ENCODE data around the gene IRX5.

IRX5 gene

DNA sequence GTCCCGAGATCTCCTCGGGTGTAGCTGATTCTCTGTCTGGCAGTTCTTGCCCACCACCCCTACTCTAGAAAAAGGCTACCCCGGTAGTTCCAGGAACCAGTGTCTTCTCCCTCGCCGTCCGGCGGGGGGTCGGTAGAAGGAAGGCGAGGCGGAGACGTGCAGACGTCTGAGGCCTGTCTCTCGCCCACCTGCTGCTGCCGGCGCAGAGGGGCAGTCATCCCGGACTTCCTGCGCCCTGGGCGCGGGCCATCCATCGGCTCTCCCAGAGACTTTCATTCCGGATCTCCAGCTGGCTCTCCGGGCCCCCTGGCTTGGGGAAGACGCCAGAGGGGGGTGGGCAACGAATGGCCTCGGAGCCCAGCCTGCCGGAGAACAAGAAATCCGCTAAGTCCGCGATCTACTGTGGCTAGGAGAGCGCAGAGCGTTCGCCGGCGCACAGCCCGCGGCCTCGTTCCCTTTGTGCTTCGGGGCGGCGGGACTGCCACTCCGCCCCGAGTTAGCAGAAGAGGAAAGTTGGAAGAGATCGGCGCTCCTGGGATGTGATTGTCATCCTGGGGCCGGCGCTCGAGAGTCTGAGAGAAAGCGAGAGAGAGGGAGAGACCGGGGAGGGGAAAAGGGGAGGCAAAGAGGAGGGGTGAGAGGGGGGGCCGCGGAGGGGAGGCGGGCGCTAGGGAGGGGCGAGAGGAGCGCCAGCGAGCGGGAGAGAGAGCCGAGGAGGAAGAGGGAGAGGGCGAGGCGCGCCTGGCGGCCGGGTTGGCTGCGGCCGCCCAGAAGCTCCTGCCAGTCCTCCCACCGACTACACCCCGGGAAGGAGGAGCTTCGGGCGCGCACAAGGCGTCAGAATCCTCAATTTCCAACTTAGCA is at the start of gene IRX5:
Gene IRX5 (plus strand): TSS at position 861 of the 864 bp plus-strand sequence. CDS start 334 bp downstream, outside the sequence.
- peak within 1 kb of the TSS; percentile 90 for H3K4me3 Mint-ChIP-seq
- TF ChIP-seq, protein P1, sequence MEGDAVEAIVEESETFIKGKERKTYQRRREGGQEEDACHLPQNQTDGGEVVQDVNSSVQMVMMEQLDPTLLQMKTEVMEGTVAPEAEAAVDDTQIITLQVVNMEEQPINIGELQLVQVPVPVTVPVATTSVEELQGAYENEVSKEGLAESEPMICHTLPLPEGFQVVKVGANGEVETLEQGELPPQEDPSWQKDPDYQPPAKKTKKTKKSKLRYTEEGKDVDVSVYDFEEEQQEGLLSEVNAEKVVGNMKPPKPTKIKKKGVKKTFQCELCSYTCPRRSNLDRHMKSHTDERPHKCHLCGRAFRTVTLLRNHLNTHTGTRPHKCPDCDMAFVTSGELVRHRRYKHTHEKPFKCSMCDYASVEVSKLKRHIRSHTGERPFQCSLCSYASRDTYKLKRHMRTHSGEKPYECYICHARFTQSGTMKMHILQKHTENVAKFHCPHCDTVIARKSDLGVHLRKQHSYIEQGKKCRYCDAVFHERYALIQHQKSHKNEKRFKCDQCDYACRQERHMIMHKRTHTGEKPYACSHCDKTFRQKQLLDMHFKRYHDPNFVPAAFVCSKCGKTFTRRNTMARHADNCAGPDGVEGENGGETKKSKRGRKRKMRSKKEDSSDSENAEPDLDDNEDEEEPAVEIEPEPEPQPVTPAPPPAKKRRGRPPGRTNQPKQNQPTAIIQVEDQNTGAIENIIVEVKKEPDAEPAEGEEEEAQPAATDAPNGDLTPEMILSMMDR (IDR thresholded peaks at IDR 0.05): no peak
- H3K27ac Mint-ChIP-seq: no peak within 1 kb of the TSS
- H3K27me3 Mint-ChIP-seq (ENCODE audit: low read depth, poor library complexity): peaks cover 73% of the 10 kb centered on the region
- no peaks in the 10 kb centered on the region for H3K36me3 Mint-ChIP-seq (ENCODE audit: low read depth)
- DNase-seq: peak; percentile 82
- H3K4me1 Mint-ChIP-seq: peaks cover 60% of the 10 kb centered on the region
- no peaks in the 10 kb centered on the region for H3K9me3 Mint-ChIP-seq

DNA sequence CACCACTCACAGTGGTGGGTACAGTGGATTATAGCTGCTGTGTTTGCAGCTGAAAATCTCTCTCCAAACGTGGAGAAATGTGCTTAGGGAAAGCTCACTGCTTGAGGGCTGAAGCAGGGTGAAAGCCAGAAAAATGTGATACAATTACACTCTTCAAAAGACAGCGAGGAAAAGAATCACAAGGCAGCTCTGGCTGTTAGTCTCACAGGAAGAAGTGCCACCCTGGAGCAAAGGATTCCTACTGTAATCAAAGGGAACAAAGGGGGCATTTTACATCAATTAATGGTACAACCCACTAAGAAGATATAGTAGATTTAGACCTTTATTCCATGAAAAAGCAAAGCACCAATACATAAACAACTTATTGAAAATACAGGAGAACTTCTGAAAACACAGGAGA is 48.1 kb upstream of the IRX5 start:
- peaks cover 6% of the 10 kb centered on the region for H3K36me3 Mint-ChIP-seq (ENCODE audit: low read depth)
- H3K4me1 Mint-ChIP-seq: no peaks in the 10 kb centered on the region
- H3K9me3 Mint-ChIP-seq: peaks cover 55% of the 10 kb centered on the region
- no peak overlapping the region for H3K27ac Mint-ChIP-seq
- no peak overlapping the region for H3K4me3 Mint-ChIP-seq
- TF ChIP-seq, protein P1 (IDR thresholded peaks at IDR 0.05): no peak
- no peak for DNase-seq
- peaks cover 14% of the 10 kb centered on the region for H3K27me3 Mint-ChIP-seq (ENCODE audit: low read depth, poor library complexity)

DNA sequence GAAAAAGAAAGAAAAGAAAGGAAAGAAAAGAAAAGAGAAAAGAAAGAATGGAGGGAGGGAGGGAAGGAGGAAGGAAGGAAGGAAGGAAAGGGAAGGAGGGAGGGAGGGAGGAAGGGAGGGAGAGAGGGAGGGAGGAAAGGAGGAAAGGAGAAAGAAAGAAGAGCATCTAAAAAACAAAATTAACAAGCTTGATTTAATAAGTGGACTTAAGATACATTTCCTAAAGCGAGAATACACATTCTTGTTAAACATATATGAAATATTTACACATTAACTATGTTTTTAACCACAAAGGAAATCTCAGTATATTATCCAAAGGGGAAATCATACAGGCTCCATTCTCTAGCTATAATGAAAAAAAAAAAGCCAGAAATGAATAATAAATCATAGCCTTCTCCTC is 47.3 kb upstream of the IRX5 start:
- Mint-ChIP-seq H3K4me3 (no peak overlapping the region), H3K9me3 (peaks cover 55% of the 10 kb centered on the region), H3K27ac (no peak overlapping the region), H3K4me1 (no peaks in the 10 kb centered on the region), H3K36me3 (ENCODE audit: low read depth) (peaks cover 6% of the 10 kb centered on the region), H3K27me3 (ENCODE audit: low read depth, poor library complexity) (peaks cover 14% of the 10 kb centered on the region)
- no peak for DNase-seq
- TF ChIP-seq, protein P1 (IDR thresholded peaks at IDR 0.05): no peak

DNA sequence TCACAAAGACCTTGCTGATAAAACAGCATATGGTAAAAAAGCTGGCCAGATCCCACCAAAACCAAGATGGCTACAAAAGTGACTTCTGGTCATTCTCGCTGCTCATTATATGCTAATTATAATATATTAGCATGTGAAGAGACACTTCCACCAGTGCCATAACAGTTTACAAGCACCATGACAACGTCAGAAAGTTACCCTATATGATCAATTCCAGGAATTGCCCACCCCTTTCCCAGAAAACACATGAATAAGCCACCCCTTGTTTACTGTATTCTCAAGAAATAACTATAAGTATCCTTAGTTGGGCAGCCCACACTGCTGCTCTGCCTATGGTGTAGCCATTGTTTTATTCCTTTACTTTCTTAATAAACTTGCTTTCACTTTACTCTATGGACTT is 44.6 kb upstream of the IRX5 start:
- Mint-ChIP-seq H3K27ac (no peak overlapping the region), H3K4me1 (peaks cover 12% of the 10 kb centered on the region), H3K9me3 (peaks cover 45% of the 10 kb centered on the region), H3K36me3 (ENCODE audit: low read depth) (peaks cover 6% of the 10 kb centered on the region), H3K27me3 (ENCODE audit: low read depth, poor library complexity) (peaks cover 4% of the 10 kb centered on the region), H3K4me3 (no peak overlapping the region)
- no peak for DNase-seq
- TF ChIP-seq, protein P1 (IDR thresholded peaks at IDR 0.05): no peak

DNA sequence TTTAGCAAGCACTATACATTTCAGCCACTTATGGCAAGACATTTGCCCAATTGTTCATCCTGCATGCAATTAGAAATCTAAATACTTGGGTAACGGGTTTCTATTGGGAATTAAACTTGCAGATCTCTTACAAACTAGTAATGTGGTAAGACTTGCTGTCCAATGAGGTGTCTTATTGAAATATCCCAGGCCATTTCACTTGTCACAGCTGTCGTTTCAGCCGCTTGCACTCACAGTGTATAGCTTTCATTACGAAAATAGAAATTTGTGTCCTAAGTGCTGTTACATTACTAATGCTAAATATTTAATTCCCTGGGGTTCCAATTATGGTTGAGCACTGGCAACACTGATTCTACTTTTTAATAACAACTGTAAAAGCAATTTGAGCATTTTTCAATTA is 40.3 kb upstream of the IRX5 start:
- Mint-ChIP-seq H3K9me3 (peaks cover 17% of the 10 kb centered on the region), H3K4me1 (peaks cover 17% of the 10 kb centered on the region), H3K36me3 (ENCODE audit: low read depth) (no peaks in the 10 kb centered on the region), H3K27ac (no peak overlapping the region), H3K27me3 (ENCODE audit: low read depth, poor library complexity) (peaks cover 4% of the 10 kb centered on the region), H3K4me3 (no peak overlapping the region)
- TF ChIP-seq, protein P1 (IDR thresholded peaks at IDR 0.05): no peak
- no peak for DNase-seq

DNA sequence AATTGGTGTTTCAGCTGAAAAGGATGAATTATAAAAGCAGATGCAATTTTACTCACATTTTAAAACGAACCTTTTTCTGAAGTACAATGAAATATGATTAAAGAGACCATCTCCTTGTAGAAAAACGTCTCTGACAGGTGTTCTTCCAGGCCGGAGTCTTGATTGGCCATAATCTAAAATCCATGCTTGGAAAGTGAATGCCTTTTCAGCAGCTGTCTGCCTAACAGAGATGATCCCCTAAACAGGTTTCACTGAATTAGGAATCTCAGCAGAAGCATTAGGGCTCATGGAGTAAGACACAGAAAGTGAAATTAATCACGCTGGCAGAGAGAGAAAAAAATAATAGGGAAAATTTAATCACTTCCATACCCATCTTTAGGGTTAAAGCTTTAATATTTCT is 39.3 kb upstream of the IRX5 start:
- Mint-ChIP-seq H3K27me3 (ENCODE audit: low read depth, poor library complexity) (peaks cover 4% of the 10 kb centered on the region), H3K36me3 (ENCODE audit: low read depth) (no peaks in the 10 kb centered on the region), H3K27ac (no peak overlapping the region), H3K4me1 (peaks cover 18% of the 10 kb centered on the region), H3K4me3 (no peak overlapping the region), H3K9me3 (peaks cover 10% of the 10 kb centered on the region)
- TF ChIP-seq, protein P1 (IDR thresholded peaks at IDR 0.05): no peak
- no peak for DNase-seq

All from nephron progenitor cell (in vitro differentiated cells).